C4-2B (cell line): ENCODE measurements around the gene CABLES1.

Experiments
- ZFX ChIP-seq: fragments of 450-650 bp; IDR thresholded peaks from 2 replicates; pipeline ENCODE4 v1.6.1; 2017
- TF ChIP-seq, protein P1 (sequence below): fragments of 450-650 bp; conservative IDR thresholded peaks from 2 replicates; pipeline ENCODE4 v1.5.1; 2017; ENCODE audit warnings: mild to moderate bottlenecking

DNA sequence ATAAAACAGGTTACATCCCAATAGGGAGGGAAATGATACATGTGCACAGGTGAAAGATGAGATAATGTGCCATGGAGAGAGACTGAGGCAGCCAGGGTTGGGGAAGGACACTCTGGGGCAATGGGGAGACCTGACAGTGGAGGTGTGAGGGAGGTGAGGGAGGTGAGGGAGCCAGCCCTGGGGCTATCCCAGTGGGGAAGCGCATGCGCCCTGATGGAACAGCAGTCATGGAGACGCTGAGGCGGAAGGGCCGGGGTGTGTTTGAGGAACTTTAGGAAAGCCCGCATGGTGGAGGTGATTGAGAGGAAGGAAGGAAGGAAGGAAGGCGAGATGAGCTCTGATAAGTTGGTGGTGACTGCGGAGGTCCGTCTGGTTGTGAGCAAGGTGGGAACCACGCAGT, 66.5 kb downstream of the CABLES1 start:
- TF ChIP-seq, protein P1, sequence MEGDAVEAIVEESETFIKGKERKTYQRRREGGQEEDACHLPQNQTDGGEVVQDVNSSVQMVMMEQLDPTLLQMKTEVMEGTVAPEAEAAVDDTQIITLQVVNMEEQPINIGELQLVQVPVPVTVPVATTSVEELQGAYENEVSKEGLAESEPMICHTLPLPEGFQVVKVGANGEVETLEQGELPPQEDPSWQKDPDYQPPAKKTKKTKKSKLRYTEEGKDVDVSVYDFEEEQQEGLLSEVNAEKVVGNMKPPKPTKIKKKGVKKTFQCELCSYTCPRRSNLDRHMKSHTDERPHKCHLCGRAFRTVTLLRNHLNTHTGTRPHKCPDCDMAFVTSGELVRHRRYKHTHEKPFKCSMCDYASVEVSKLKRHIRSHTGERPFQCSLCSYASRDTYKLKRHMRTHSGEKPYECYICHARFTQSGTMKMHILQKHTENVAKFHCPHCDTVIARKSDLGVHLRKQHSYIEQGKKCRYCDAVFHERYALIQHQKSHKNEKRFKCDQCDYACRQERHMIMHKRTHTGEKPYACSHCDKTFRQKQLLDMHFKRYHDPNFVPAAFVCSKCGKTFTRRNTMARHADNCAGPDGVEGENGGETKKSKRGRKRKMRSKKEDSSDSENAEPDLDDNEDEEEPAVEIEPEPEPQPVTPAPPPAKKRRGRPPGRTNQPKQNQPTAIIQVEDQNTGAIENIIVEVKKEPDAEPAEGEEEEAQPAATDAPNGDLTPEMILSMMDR = no peak
- no peak for TF ChIP-seq ZFX
